NCI-H146 treated with DMSO at 0.1 percent for 48 hours (cell line): ENCODE measurements around the gene DDX59.
"Not testable (repeated sequence)": the region's sequence is repeated elsewhere in the genome, so short reads cannot be mapped to it uniquely, and the experiment has no call there.

Experiments
- DNase-seq: peaks from one replicate; lab custom pipeline; 2025; ENCODE audit not compliant: unreplicated experiment; lab: John Stamatoyannopoulos, UW

The DDX59 gene

GRCh38 chr1:200630515-200630899 lies 39.2 kb downstream of the DDX59 start:
- DNase-seq: not testable (repeated sequence)

GRCh38 chr1:200629876-200630514 lies 39.7 kb downstream of the DDX59 start:
- no peak for DNase-seq

- DNase-seq: no peak
Measured at GRCh38 chr1:200628223-200628881, 41.4 kb downstream of the DDX59 start.

GRCh38 chr1:200627575-200628222 lies 42.0 kb downstream of the DDX59 start:
- no peak for DNase-seq

- no peak for DNase-seq
Measured at GRCh38 chr1:200626853-200627534, 42.7 kb downstream of the DDX59 start.

- DNase-seq: no peak
Measured at GRCh38 chr1:200625381-200625824, 44.3 kb downstream of the DDX59 start.

GRCh38 chr1:200624679-200625335 lies 44.9 kb downstream of the DDX59 start:
- no peak for DNase-seq

- peak; percentile 88 for DNase-seq
Measured at GRCh38 chr1:200620273-200621131, 49.2 kb downstream of the DDX59 start, which contains the start of gene KIF14. Gene KIF14, minus strand, starts transcription at chr1:200620751. Its CDS starts 2,028 bp downstream, at chr1:200618723.

GRCh38 chr1:200619894-200620272 lies 49.8 kb downstream of the DDX59 start:
- DNase-seq: no peak

- DNase-seq: no peak
Measured at GRCh38 chr1:200610846-200611245, 58.9 kb downstream of the DDX59 start.

- no peak for DNase-seq
Measured at GRCh38 chr1:200602632-200603031, 67.1 kb downstream of the DDX59 start.
